HEK293 (cell line): Measurements from ENCODE around the gene SANBR.
"Not testable (repeated sequence)": the region's sequence is repeated elsewhere in the genome, so short reads cannot be mapped to it uniquely, and the experiment has no call there.

Source experiments
- CTCF ChIA-PET: fragments of 350-600 bp; formaldehyde crosslinking; extraction: SDS; loops from one replicate; lab custom pipeline; 2021; ENCODE audit warnings: antibody characterized with exemption; lab: Yijun Ruan, JAX
- POLR2A ChIA-PET: fragments of 300-600 bp; formaldehyde crosslinking; extraction: SDS; loops from one replicate; lab custom pipeline; 2020; ENCODE audit warnings: antibody characterized with exemption, inconsistent platforms; lab: Yijun Ruan, JAX
- H3K27ac ChIP-seq: fragments of 200-500 bp; sonication (Bioruptor generic); 2 replicates; pipeline ENCODE4 v1.5.1; 2014; ENCODE audit warnings: low read depth, low read length, control low read depth, inconsistent platforms; ENCODE audit errors: extremely low read depth
- H3K36me3 ChIP-seq, 2 experiments: fragments of 200-500 bp in 1 of 2; sonication (Bioruptor generic) in 1 of 2; 1 replicate in 1 of 2; 2 replicates in 1 of 2; pipeline ENCODE4 v1.5.1; 2014 to 2017; ENCODE audit warnings: inconsistent platforms in 2 of 2, low read length in 2 of 2; ENCODE audit not compliant: control insufficient read depth in 2 of 2, insufficient read depth in 1 of 2
- H3K4me1 ChIP-seq: fragments of 200-500 bp; sonication (Bioruptor generic); 2 replicates; pipeline ENCODE4 v1.5.1; 2014; ENCODE audit warnings: mild to moderate bottlenecking, low read length, inconsistent platforms; ENCODE audit not compliant: control insufficient read depth, insufficient read depth
- H3K4me3 ChIP-seq: 2 replicates; pipeline ENCODE4 v1.5.1; 2011; ENCODE audit warnings: low read depth, mild to moderate bottlenecking, control low read depth, low read length, moderate library complexity
- H3K9me3 ChIP-seq: fragments of 200-500 bp; sonication (Bioruptor generic); 2 replicates; pipeline ENCODE4 v1.5.1; 2014; ENCODE audit warnings: low read depth, low read length, inconsistent platforms; ENCODE audit not compliant: control insufficient read depth, insufficient read depth
- AEBP2 ChIP-seq: fragments of 450-650 bp; formaldehyde crosslinking; IDR thresholded peaks from 2 replicates; pipeline ENCODE4 v1.5.1; 2016; ENCODE audit warnings: missing biosample characterization, missing genetic modification characterization, borderline replicate concordance
- HOXC10 ChIP-seq: sonication (generic); formaldehyde crosslinking; IDR thresholded peaks from 2 replicates; pipeline ENCODE4 v1.8.1; 2023; ENCODE audit warnings: mild to moderate bottlenecking, missing genetic modification reagents
- PRDM4 ChIP-seq: fragments of 450-650 bp; formaldehyde crosslinking; IDR thresholded peaks from 2 replicates; pipeline ENCODE4 v1.5.1; 2017; ENCODE audit warnings: missing biosample characterization, missing genetic modification characterization
- ZBTB17 ChIP-seq: fragments of 450-650 bp; formaldehyde crosslinking; IDR thresholded peaks from 2 replicates; pipeline ENCODE4 v1.5.1; 2016; ENCODE audit warnings: missing biosample characterization, missing genetic modification characterization
- ZBTB7A ChIP-seq: fragments of 450-650 bp; formaldehyde crosslinking; IDR thresholded peaks from 2 replicates; pipeline ENCODE4 v1.5.1; 2016; ENCODE audit warnings: low read depth, missing biosample characterization, missing genetic modification characterization
- ZNF140 ChIP-seq: fragments of 450-650 bp; formaldehyde crosslinking; IDR thresholded peaks from 2 replicates; pipeline ENCODE4 v1.5.1; 2016; ENCODE audit warnings: missing biosample characterization, missing genetic modification characterization
- ZNF184 ChIP-seq: fragments of 450-650 bp; IDR thresholded peaks from 2 replicates; pipeline ENCODE4 v1.5.1; 2018; ENCODE audit warnings: missing biosample characterization, mild to moderate bottlenecking, missing genetic modification characterization
- ZNF24 ChIP-seq: fragments of 450-650 bp; formaldehyde crosslinking; IDR thresholded peaks from 2 replicates; pipeline ENCODE4 v1.5.1; 2016; ENCODE audit warnings: missing biosample characterization, missing genetic modification characterization
- ZNF302 ChIP-seq: fragments of 450-650 bp; formaldehyde crosslinking; IDR thresholded peaks from 2 replicates; pipeline ENCODE4 v1.5.1; 2016; ENCODE audit warnings: missing biosample characterization, missing genetic modification characterization, low read depth
- ZNF366 ChIP-seq: fragments of 450-650 bp; formaldehyde crosslinking; conservative IDR thresholded peaks from 2 replicates; pipeline ENCODE4 v1.5.1; 2016; ENCODE audit warnings: missing biosample characterization, missing genetic modification characterization
- ZNF398 ChIP-seq: fragments of 450-650 bp; formaldehyde crosslinking; IDR thresholded peaks from 2 replicates; pipeline ENCODE4 v1.5.1; 2017; ENCODE audit warnings: missing biosample characterization, missing genetic modification characterization
- ZNF416 ChIP-seq: fragments of 450-650 bp; formaldehyde crosslinking; IDR thresholded peaks from 2 replicates; pipeline ENCODE4 v1.5.1; 2016; ENCODE audit warnings: missing biosample characterization, missing genetic modification characterization
- ZNF433 ChIP-seq: fragments of 450-650 bp; formaldehyde crosslinking; IDR thresholded peaks from 2 replicates; pipeline ENCODE4 v1.5.1; 2016; ENCODE audit warnings: missing biosample characterization, missing genetic modification characterization, low read depth
- ZNF529 ChIP-seq: fragments of 450-650 bp; formaldehyde crosslinking; IDR thresholded peaks from 2 replicates; pipeline ENCODE4 v1.5.1; 2017; ENCODE audit warnings: missing genetic modification characterization, missing biosample characterization; ENCODE audit not compliant: insufficient replicate concordance
- ZNF621 ChIP-seq: fragments of 450-650 bp; formaldehyde crosslinking; IDR thresholded peaks from 2 replicates; pipeline ENCODE4 v1.5.1; 2017; ENCODE audit warnings: missing biosample characterization, missing genetic modification characterization
- ZNF707 ChIP-seq: fragments of 450-650 bp; formaldehyde crosslinking; IDR thresholded peaks from 2 replicates; pipeline ENCODE4 v1.5.1; 2016; ENCODE audit warnings: missing biosample characterization, missing genetic modification characterization
- ZSCAN5A ChIP-seq: fragments of 450-650 bp; formaldehyde crosslinking; IDR thresholded peaks from 2 replicates; pipeline ENCODE4 v1.5.1; 2016; ENCODE audit warnings: missing biosample characterization, missing genetic modification characterization
- TF ChIP-seq, protein P1 (sequence below): fragments of 450-650 bp; formaldehyde crosslinking; IDR thresholded peaks from 2 replicates; pipeline ENCODE4 v1.5.1; 2016; ENCODE audit warnings: missing biosample characterization, missing genetic modification characterization

Gene SANBR

DNA sequence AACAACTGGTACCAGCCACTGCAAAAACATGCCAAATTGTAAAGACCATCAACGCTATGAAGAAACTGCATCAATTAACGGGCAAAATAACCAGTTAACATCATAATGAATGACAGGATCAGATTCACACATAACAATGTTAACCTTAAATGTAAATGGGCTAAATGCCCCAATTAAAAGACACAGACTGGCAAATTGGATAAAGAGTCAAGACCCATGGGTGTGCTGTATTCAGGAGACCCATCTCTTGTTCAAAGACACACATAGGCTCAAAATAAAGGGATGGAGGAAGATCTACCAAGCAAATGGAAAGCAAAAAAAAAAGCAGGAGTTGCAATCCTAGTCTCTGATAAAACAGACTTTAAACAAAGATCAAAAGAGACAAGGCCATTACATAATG lies 29.0 kb upstream of the SANBR start:
- H3K4me1 ChIP-seq, H3K9me3 ChIP-seq, H3K27ac ChIP-seq, H3K4me3 ChIP-seq, POLR2A ChIA-PET: not testable (repeated sequence)
- CTCF ChIA-PET, result interaction anchor here (0.7 kb wide), 1 partner anchor 9 kb away, joined by 3 read pairs; no protein-coding TSS in a partner anchor
- peak; percentile 72 for TF ChIP-seq ZNF529
- H3K36me3 ChIP-seq, result peaks cover 17 to 36% of the 10 kb centered on the region in 2 experiments

- H3K36me3 ChIP-seq, result peaks cover 3 to 10% of the 10 kb centered on the region in 2 experiments; a peak in 2 of 3 replicates
- TF ChIP-seq, protein P1, sequence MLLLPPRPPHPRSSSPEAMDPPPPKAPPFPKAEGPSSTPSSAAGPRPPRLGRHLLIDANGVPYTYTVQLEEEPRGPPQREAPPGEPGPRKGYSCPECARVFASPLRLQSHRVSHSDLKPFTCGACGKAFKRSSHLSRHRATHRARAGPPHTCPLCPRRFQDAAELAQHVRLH, result no peak
- TF ChIP-seq ZNF398 (tag by site-specific recombination) (no peak), ZNF140 (tag by site-specific recombination) (no peak), ZBTB7A (tag by site-specific recombination) (no peak), ZNF366 (tag by site-specific recombination) (no peak), ZNF707 (tag by site-specific recombination) (no peak), ZNF24 (no peak), PRDM4 (tag by site-specific recombination) (no peak)
- ChIA-PET CTCF (no interaction called here), POLR2A (interaction anchor here (0.6 kb wide), 1 partner anchor 16 kb away, joined by 3 read pairs; no protein-coding TSS in a partner anchor)
- H3K4me3 ChIP-seq, result no peak overlapping the region
- H3K4me1 ChIP-seq, result peaks cover 6% of the 10 kb centered on the region
- H3K27ac ChIP-seq, result no peak overlapping the region
- no peaks in the 10 kb centered on the region for H3K9me3 ChIP-seq
These were observed 22.9 kb upstream of the SANBR start for GRCh38 chr2:61042807-61043206.

GRCh38 chr2:61044636-61045035 lies 21.0 kb upstream of the SANBR start:
- Histone ChIP-seq H3K27ac (no peak overlapping the region), H3K9me3 (no peaks in the 10 kb centered on the region), H3K36me3 (peaks cover 17 to 25% of the 10 kb centered on the region in 2 experiments), H3K4me1 (peaks cover 6% of the 10 kb centered on the region), H3K4me3 (no peak overlapping the region)
- CTCF ChIA-PET, result no interaction called here
- POLR2A ChIA-PET, result no interaction called here
- TF ChIP-seq ZNF184, result no peak

DNA sequence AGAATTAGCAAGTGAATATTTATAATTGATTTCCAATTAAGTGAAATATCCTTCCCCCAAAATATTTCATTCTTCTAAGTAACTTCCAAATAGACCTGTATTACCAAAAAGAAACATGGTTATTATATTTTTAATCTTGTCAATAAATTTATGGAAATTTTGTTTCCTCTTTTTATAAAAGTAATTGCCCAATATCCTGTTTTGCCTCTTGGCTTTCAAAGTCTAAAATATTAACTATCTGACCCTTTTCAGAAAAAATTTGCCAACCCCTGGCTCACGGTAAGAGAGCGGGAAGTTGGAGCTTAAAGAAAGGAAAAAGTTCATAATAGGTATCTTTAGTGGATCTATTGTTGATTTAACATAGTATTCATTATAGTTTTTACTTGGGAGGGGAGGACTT lies 20.4 kb upstream of the SANBR start:
- no peak overlapping the region for H3K4me3 ChIP-seq
- H3K36me3 ChIP-seq, result peaks cover 17 to 30% of the 10 kb centered on the region in 2 experiments
- CTCF ChIA-PET, result interaction anchor here (1.0 kb wide), 1 partner anchor 11 kb away, joined by 4 read pairs; no protein-coding TSS in a partner anchor
- POLR2A ChIA-PET, result no interaction called here
- no peak overlapping the region for H3K27ac ChIP-seq
- H3K4me1 ChIP-seq, result peaks cover 6% of the 10 kb centered on the region
- H3K9me3 ChIP-seq, result no peaks in the 10 kb centered on the region
- no peak for TF ChIP-seq AEBP2
- TF ChIP-seq ZNF621 (tag by site-specific recombination), result no peak
- no peak for TF ChIP-seq ZBTB17 (tag by site-specific recombination)
- no peak for TF ChIP-seq ZNF302
- no peak for TF ChIP-seq ZNF433 (tag by site-specific recombination)
- no peak for TF ChIP-seq ZNF398 (tag by site-specific recombination)
- no peak for TF ChIP-seq HOXC10 (CRISPR knock-in tag)
- no peak for TF ChIP-seq ZSCAN5A (tag by site-specific recombination)
- no peak for TF ChIP-seq ZNF416 (tag by site-specific recombination)
